Measurements from ENCODE around the gene PRADC1. TPM values are rescaled to one million over a fixed set of nuclear protein-coding genes. Genes with fewer than 3 reads are reported as not detected.
A peak's percentile ranks its signal among the peaks of the same experiment; 100 is the strongest.
"Not testable (repeated sequence)": the region's sequence is repeated elsewhere in the genome, so short reads cannot be mapped to it uniquely, and the experiment has no call there.

The PRADC1 gene
- total and polyA plus RNA-seq, 2 experiments from 2014 or later, result 40.7 to 47.8 TPM

GRCh38 chr2:73202156-73203054, 30.6 kb downstream of the PRADC1 start, which contains the start of gene NOTO:
Gene NOTO (plus strand): TSS chr2:73202574. CDS start chr2:73202667, 93 bp downstream.
- peak within 1 kb of the TSS; percentile 57 for H3K4me2 ChIP-seq (ENCODE audit: unreplicated experiment)

GRCh38 chr2:73200281-73200680, 32.8 kb downstream of the PRADC1 start:
- H3F3A ChIP-seq (ENCODE audit: insufficient read depth); H4K20me1 ChIP-seq (ENCODE audit: insufficient read depth); H3K27ac ChIP-seq; H3K4me1 ChIP-seq (ENCODE audit: insufficient read depth); H3K36me3 ChIP-seq (ENCODE audit: low read depth); H3K9me2 ChIP-seq (ENCODE audit: insufficient read depth); H3K79me2 ChIP-seq (ENCODE audit: insufficient read depth); in situ Hi-C loops (cut with MboI); H3K9me3 ChIP-seq (ENCODE audit: low read depth); H3K9ac ChIP-seq; H3K4me2 ChIP-seq (ENCODE audit: unreplicated experiment); H2AFZ ChIP-seq; H3K4me3 ChIP-seq: not testable (repeated sequence)
- peaks cover 76% of the 10 kb centered on the region for H3K27me3 ChIP-seq (replicated peaks; ENCODE audit: insufficient read depth)
- WGBS, 2 experiments (ENCODE audit: low coverage in 1 of 2, low lambda C conversion rate in 2 of 2, missing lambda C conversion rate in 2 of 2), result 62 to 68% methylated on average over 10 of the region's 10 CpGs
- DNase-seq, result peak; percentile 24

More at GRCh38 chr2:73202156-73203054, 30.6 kb downstream of the PRADC1 start, which contains the start of gene NOTO:
- no peaks in the 10 kb centered on the region for H3K4me1 ChIP-seq (ENCODE audit: insufficient read depth)
- H3K27ac ChIP-seq, result no peak within 1 kb of the TSS
- peak; percentile 39 for DNase-seq
- H3K9ac ChIP-seq, result no peak within 1 kb of the TSS
- no peaks in the 10 kb centered on the region for H3K36me3 ChIP-seq (ENCODE audit: low read depth)
- no peaks in the 10 kb centered on the region for H3K9me3 ChIP-seq (ENCODE audit: low read depth)
- in situ Hi-C loops (cut with MboI), result no loop called here
- no peaks in the 10 kb centered on the region for H3F3A ChIP-seq (ENCODE audit: insufficient read depth)
- TF ChIP-seq EZH2phosphoT487 (IDR thresholded peaks at IDR 0.05; ENCODE audit: insufficient read depth, low read depth), result 0 out of 2 replicates have a peak, but pooled peaks have one; percentile 26
- peak; percentile 43 for TF ChIP-seq EZH2 (IDR thresholded peaks at IDR 0.05; ENCODE audit: insufficient read depth, poor library complexity, severe bottlenecking)
- WGBS, 2 experiments (ENCODE audit: low coverage in 1 of 2, low lambda C conversion rate in 2 of 2, missing lambda C conversion rate in 2 of 2), result 6 to 9% methylated on average over 71 to 86 of the region's 87 CpGs
- H3K79me2 ChIP-seq (ENCODE audit: insufficient read depth), result no peaks in the 10 kb centered on the region
- H2AFZ ChIP-seq, result peak within 1 kb of the TSS; percentile 68
- H3K9me2 ChIP-seq (ENCODE audit: insufficient read depth), result no peaks in the 10 kb centered on the region
- peak within 1 kb of the TSS; percentile 40 for H3K4me3 ChIP-seq
- peaks cover 72% of the 10 kb centered on the region for H3K27me3 ChIP-seq (replicated peaks; ENCODE audit: insufficient read depth)
- no peaks in the 10 kb centered on the region for H4K20me1 ChIP-seq (ENCODE audit: insufficient read depth)

GRCh38 chr2:73197579-73197978, 35.5 kb downstream of the PRADC1 start:
- no peak overlapping the region for H3K9ac ChIP-seq
- no peak overlapping the region for H3K4me3 ChIP-seq
- no peaks in the 10 kb centered on the region for H3K9me2 ChIP-seq (ENCODE audit: insufficient read depth)
- in situ Hi-C loops (cut with MboI), result no loop called here
- no peak for DNase-seq
- H3F3A ChIP-seq (ENCODE audit: insufficient read depth), result no peaks in the 10 kb centered on the region
- no peaks in the 10 kb centered on the region for H4K20me1 ChIP-seq (ENCODE audit: insufficient read depth)
- H3K27ac ChIP-seq, result no peak overlapping the region
- no peaks in the 10 kb centered on the region for H3K9me3 ChIP-seq (ENCODE audit: low read depth)
- no peak overlapping the region for H3K4me2 ChIP-seq (ENCODE audit: unreplicated experiment)
- H3K79me2 ChIP-seq (ENCODE audit: insufficient read depth), result no peaks in the 10 kb centered on the region
- H3K4me1 ChIP-seq (ENCODE audit: insufficient read depth), result no peaks in the 10 kb centered on the region
- H2AFZ ChIP-seq, result no peak overlapping the region
- no peaks in the 10 kb centered on the region for H3K36me3 ChIP-seq (ENCODE audit: low read depth)
- H3K27me3 ChIP-seq (replicated peaks; ENCODE audit: insufficient read depth), result peaks cover 58% of the 10 kb centered on the region
- TF ChIP-seq EZH2 (IDR thresholded peaks at IDR 0.05; ENCODE audit: insufficient read depth, poor library complexity, severe bottlenecking) (no peak), EZH2phosphoT487 (IDR thresholded peaks at IDR 0.05; ENCODE audit: insufficient read depth, low read depth) (no peak)

GRCh38 chr2:73187549-73187948, 45.5 kb downstream of the PRADC1 start:
- no peak overlapping the region for H3K4me2 ChIP-seq (ENCODE audit: unreplicated experiment)
- no peaks in the 10 kb centered on the region for H3K9me2 ChIP-seq (ENCODE audit: insufficient read depth)
- H2AFZ ChIP-seq, result no peak overlapping the region
- TF ChIP-seq EZH2phosphoT487 (IDR thresholded peaks at IDR 0.05; ENCODE audit: insufficient read depth, low read depth) (no peak), EZH2 (IDR thresholded peaks at IDR 0.05; ENCODE audit: insufficient read depth, poor library complexity, severe bottlenecking) (no peak)
- DNase-seq, result no peak
- no peaks in the 10 kb centered on the region for H3K36me3 ChIP-seq (ENCODE audit: low read depth)
- H3K27ac ChIP-seq, result no peak overlapping the region
- peaks cover 13% of the 10 kb centered on the region for H3K27me3 ChIP-seq (replicated peaks; ENCODE audit: insufficient read depth)
- in situ Hi-C loops (cut with MboI), result loop anchor here (10.0 kb wide), 1 partner anchor 293 kb away; no protein-coding TSS in a partner anchor
- no peaks in the 10 kb centered on the region for H4K20me1 ChIP-seq (ENCODE audit: insufficient read depth)
- no peaks in the 10 kb centered on the region for H3K4me1 ChIP-seq (ENCODE audit: insufficient read depth)
- no peaks in the 10 kb centered on the region for H3K9me3 ChIP-seq (ENCODE audit: low read depth)
- H3K79me2 ChIP-seq (ENCODE audit: insufficient read depth), result no peaks in the 10 kb centered on the region
- H3K9ac ChIP-seq, result no peak overlapping the region
- WGBS, 2 experiments (ENCODE audit: low coverage in 1 of 2, low lambda C conversion rate in 2 of 2, missing lambda C conversion rate in 2 of 2), result 15 to 17% methylated on average over 2 of the region's 2 CpGs
- no peak overlapping the region for H3K4me3 ChIP-seq
- no peaks in the 10 kb centered on the region for H3F3A ChIP-seq (ENCODE audit: insufficient read depth)

Measured in GM23248 (cell line).